OCI-LY1 (cell line): Measurements from ENCODE around the gene TRUB2.

Experiments
- H2AFZ ChIP-seq: fragments of 200-600 bp; sonication (generic), shearing (Covaris generic); 2 replicates; pipeline ENCODE4 v1.6.0; 2014; ENCODE audit warnings: antibody characterized with exemption, mild to moderate bottlenecking, low read length
- H3F3A ChIP-seq: fragments of 200-600 bp; sonication (generic), shearing (Covaris generic); 2 replicates; pipeline ENCODE4 v1.6.0; 2014; ENCODE audit warnings: mild to moderate bottlenecking, antibody characterized with exemption, low read length, moderate library complexity; ENCODE audit not compliant: insufficient read depth
- H3K27ac ChIP-seq: fragments of 200-600 bp; sonication (generic); 2 replicates; pipeline ENCODE4 v1.5.1; 2014; ENCODE audit warnings: low read length, mixed run types, mild to moderate bottlenecking, low read depth; ENCODE audit not compliant: poor library complexity, severe bottlenecking
- H3K27me3 ChIP-seq: fragments of 200-600 bp; sonication (generic); 2 replicates; pipeline ENCODE4 v1.6.0; 2014; ENCODE audit warnings: antibody characterized with exemption, mild to moderate bottlenecking, low read length, moderate library complexity; ENCODE audit not compliant: insufficient read depth
- H3K36me3 ChIP-seq: fragments of 200-600 bp; sonication (generic); 2 replicates; pipeline ENCODE4 v1.6.1; 2014; ENCODE audit warnings: mild to moderate bottlenecking, antibody characterized with exemption, low read length, moderate library complexity, mixed read lengths; ENCODE audit not compliant: insufficient read depth
- H3K4me1 ChIP-seq: fragments of 200-600 bp; sonication (generic); 2 replicates; pipeline ENCODE4 v1.5.1; 2014; ENCODE audit warnings: mild to moderate bottlenecking, low read length, moderate library complexity; ENCODE audit not compliant: insufficient read depth, severe bottlenecking
- H3K4me2 ChIP-seq: fragments of 200-600 bp; sonication (generic), shearing (Covaris generic); 2 replicates; pipeline ENCODE4 v1.6.1; 2014; ENCODE audit warnings: low read length
- H3K4me3 ChIP-seq: fragments of 200-600 bp; sonication (generic); 2 replicates; pipeline ENCODE4 v1.5.1; 2014; ENCODE audit warnings: low read length, low read depth, mild to moderate bottlenecking, mixed read lengths; ENCODE audit not compliant: poor library complexity, severe bottlenecking
- H3K79me2 ChIP-seq: fragments of 200-600 bp; shearing (Covaris generic); 2 replicates; pipeline ENCODE4 v1.6.1; 2016; ENCODE audit warnings: mixed run types, low read length, mixed read lengths; ENCODE audit not compliant: insufficient read depth
- H3K9ac ChIP-seq: fragments of 200-600 bp; sonication (generic), shearing (Covaris generic); 2 replicates; pipeline ENCODE4 v1.6.1; 2014; ENCODE audit warnings: mild to moderate bottlenecking, low read length, mixed read lengths
- H3K9me2 ChIP-seq: fragments of 200-600 bp; sonication (generic), shearing (Covaris generic); 2 replicates; pipeline ENCODE4 v1.6.1; 2014; ENCODE audit warnings: low read depth, mild to moderate bottlenecking, low read length, mixed read lengths
- H3K9me3 ChIP-seq: fragments of 200-600 bp; shearing (Covaris generic); 2 replicates; pipeline ENCODE4 v1.6.1; 2014; ENCODE audit warnings: low read length, mixed read lengths
- H4K20me1 ChIP-seq: fragments of 200-600 bp; sonication (generic), shearing (Covaris generic); 2 replicates; pipeline ENCODE4 v1.6.0; 2016; ENCODE audit warnings: mild to moderate bottlenecking, low read length; ENCODE audit not compliant: insufficient read depth
- EZH2 ChIP-seq: fragments of 200-600 bp; sonication (generic), shearing (Covaris generic); IDR thresholded peaks from 2 replicates; pipeline ENCODE4 v1.8.0; 2017; ENCODE audit warnings: borderline replicate concordance, mixed run types, mild to moderate bottlenecking, antibody characterized with exemption, low read length, moderate library complexity, mixed read lengths
- TF ChIP-seq, protein P1 (sequence below): fragments of 200-600 bp; sonication (generic), shearing (Covaris generic); IDR thresholded peaks from 2 replicates; pipeline ENCODE4 v1.5.1; 2017; ENCODE audit warnings: mild to moderate bottlenecking, antibody characterized with exemption, low read length, moderate library complexity, mixed read lengths

The TRUB2 gene

DNA sequence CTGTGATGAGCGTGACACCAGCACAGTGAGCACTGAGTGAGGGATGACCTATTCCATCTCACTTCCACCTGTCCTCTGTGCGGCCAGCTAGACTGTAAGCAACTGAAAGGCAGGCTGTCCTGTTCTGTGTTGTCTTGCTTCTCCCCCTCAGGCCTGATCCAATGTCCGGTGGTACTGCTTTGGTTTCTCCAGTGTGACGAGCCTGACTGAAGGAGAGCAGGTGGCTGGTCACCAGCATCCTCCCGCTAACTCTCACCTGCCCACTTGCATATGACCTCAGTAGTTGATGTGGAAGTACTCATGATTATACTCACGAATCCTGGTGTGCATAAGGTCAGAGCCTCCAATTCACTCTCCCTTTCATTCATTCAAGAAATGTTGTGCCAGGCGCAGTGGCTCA lies 15.7 kb upstream of the TRUB2 start:
- H3K4me3 ChIP-seq = no peak overlapping the region
- no peaks in the 10 kb centered on the region; the same call in 1 of the 2 replicates for H3K36me3 ChIP-seq
- H3K4me1 ChIP-seq = peaks cover 18% of the 10 kb centered on the region
- H2AFZ ChIP-seq = no peak overlapping the region
- no peaks in the 10 kb centered on the region for H4K20me1 ChIP-seq
- H3F3A ChIP-seq = no peaks in the 10 kb centered on the region
- TF ChIP-seq, protein P1, sequence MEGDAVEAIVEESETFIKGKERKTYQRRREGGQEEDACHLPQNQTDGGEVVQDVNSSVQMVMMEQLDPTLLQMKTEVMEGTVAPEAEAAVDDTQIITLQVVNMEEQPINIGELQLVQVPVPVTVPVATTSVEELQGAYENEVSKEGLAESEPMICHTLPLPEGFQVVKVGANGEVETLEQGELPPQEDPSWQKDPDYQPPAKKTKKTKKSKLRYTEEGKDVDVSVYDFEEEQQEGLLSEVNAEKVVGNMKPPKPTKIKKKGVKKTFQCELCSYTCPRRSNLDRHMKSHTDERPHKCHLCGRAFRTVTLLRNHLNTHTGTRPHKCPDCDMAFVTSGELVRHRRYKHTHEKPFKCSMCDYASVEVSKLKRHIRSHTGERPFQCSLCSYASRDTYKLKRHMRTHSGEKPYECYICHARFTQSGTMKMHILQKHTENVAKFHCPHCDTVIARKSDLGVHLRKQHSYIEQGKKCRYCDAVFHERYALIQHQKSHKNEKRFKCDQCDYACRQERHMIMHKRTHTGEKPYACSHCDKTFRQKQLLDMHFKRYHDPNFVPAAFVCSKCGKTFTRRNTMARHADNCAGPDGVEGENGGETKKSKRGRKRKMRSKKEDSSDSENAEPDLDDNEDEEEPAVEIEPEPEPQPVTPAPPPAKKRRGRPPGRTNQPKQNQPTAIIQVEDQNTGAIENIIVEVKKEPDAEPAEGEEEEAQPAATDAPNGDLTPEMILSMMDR = no peak
- TF ChIP-seq EZH2 = no peak
- H3K27me3 ChIP-seq = no peaks in the 10 kb centered on the region
- H3K4me2 ChIP-seq = no peak overlapping the region
- H3K9me3 ChIP-seq = no peaks in the 10 kb centered on the region
- H3K9me2 ChIP-seq = no peaks in the 10 kb centered on the region
- H3K27ac ChIP-seq = no peak overlapping the region
- no peaks in the 10 kb centered on the region for H3K79me2 ChIP-seq
- no peak overlapping the region for H3K9ac ChIP-seq

DNA sequence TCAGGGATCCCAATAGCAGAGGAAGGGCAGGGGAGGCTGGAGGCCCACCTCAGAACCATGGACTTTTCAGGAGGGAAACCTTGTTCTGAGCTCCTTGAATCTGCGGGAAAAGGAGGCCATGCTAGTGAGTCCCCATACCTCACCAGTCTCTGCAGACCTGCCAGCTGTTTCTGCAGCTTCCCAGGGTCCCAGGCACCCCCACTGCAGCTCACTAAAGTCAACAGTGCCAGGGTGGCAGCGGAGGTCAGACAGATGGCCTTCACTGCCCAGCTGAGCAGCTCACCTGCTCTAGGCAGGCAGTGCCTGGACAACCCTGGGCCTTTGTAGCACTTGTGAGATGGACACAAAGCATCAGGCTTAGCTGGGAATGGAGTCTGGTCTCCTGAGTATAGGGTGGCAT lies 13.7 kb upstream of the TRUB2 start:
- no peak overlapping the region for H3K4me3 ChIP-seq
- no peak overlapping the region for H3K4me2 ChIP-seq
- no peaks in the 10 kb centered on the region for H4K20me1 ChIP-seq
- H3K36me3 ChIP-seq = peaks cover 5% of the 10 kb centered on the region; the same call in 1 of the 2 replicates
- no peak overlapping the region for H2AFZ ChIP-seq
- H3K9me2 ChIP-seq = no peaks in the 10 kb centered on the region
- no peaks in the 10 kb centered on the region for H3K27me3 ChIP-seq
- H3F3A ChIP-seq = no peaks in the 10 kb centered on the region
- H3K9me3 ChIP-seq = no peaks in the 10 kb centered on the region
- peaks cover 13% of the 10 kb centered on the region for H3K4me1 ChIP-seq
- H3K27ac ChIP-seq = no peak overlapping the region
- no peak for TF ChIP-seq EZH2
- TF ChIP-seq, protein P1 = no peak
- no peak overlapping the region for H3K9ac ChIP-seq
- no peaks in the 10 kb centered on the region for H3K79me2 ChIP-seq

DNA sequence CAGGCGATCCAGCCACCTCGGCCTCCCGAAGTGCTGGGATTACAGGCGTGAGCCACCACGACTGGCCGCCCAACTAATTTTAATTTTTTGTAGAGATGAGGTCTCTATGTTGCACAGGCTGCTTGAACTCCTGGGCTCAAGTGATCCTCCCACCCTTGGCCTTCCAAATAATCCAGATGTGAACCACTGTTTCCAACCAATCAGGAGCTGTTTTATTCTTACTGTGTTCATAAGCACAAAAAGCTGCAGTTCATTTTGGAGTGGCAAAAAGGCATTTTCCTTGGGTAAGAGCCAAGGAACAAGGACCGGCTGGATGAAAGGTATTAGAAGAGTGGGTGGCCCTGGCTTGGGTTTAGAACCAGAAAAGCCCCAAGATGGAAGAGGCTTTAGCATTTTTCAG lies 12.9 kb upstream of the TRUB2 start:
- no peaks in the 10 kb centered on the region for H3F3A ChIP-seq
- peaks cover 5% of the 10 kb centered on the region; the same call in 1 of the 2 replicates for H3K36me3 ChIP-seq
- H3K4me1 ChIP-seq = peaks cover 13% of the 10 kb centered on the region

More for the DNA sequence above, 12.9 kb upstream of the TRUB2 start:
- Histone ChIP-seq H3K4me2 (no peak overlapping the region), H3K27ac (no peak overlapping the region), H3K9me2 (no peaks in the 10 kb centered on the region), H3K79me2 (no peaks in the 10 kb centered on the region), H3K9me3 (no peaks in the 10 kb centered on the region), H2AFZ (no peak overlapping the region), H3K4me3 (no peak overlapping the region), H3K9ac (no peak overlapping the region), H4K20me1 (no peaks in the 10 kb centered on the region), H3K27me3 (no peaks in the 10 kb centered on the region)
- no peak for TF ChIP-seq EZH2
- TF ChIP-seq, protein P1 = no peak
